ENCODE data around the gene SULT4A1. TPM values are rescaled to one million over a fixed set of nuclear protein-coding genes. Genes with fewer than 3 reads are reported as not detected.

Gene SULT4A1
- total RNA-seq, 1 experiment from 2014 or later, result 15.0 TPM

DNA sequence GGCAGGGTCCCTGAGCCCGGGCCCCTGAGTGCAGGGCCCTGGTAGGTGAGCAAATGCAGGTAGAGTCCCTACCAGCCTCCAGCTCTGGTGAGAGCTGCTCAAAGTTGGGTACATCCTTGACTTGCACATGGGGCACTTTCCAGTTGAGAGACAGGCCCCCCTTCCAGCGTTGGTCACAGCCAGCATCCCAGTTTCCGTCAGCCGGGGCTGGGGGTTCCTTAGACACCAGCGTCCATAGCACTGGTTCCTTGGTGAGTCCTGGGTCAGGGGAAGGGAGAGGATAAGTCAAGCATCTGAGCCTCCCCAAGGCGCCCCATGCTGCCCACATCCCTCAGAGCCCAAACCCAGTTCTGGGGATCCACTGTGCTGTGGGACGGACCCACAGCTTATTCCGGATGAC, 23.9 kb upstream of the SULT4A1 start:
- Mint-ChIP-seq H3K36me3 (ENCODE audit: insufficient read depth in 1 of 3, low read depth in 3 of 3) (peaks cover 5 to 13% (median 8%) of the 10 kb centered on the region in 3 experiments; a peak in 5 of 7 replicates), H3K4me1 (peaks cover 7 to 13% of the 10 kb centered on the region in 2 experiments), H3K27ac (no peak overlapping the region), H3K4me3 (no peak overlapping the region), H3K9me3 (no peaks in the 10 kb centered on the region), H3K27me3 (ENCODE audit: low read depth) (peaks cover 16% of the 10 kb centered on the region)
- no peak overlapping the region for H3K14ac ChIP-seq (ENCODE audit: insufficient read depth, low read length)
- no peak overlapping the region for H3K4ac ChIP-seq (ENCODE audit: low read depth, low read length)
- H2BK120ac ChIP-seq (ENCODE audit: low read depth, low read length, poor library complexity, severe bottlenecking), result no peak overlapping the region
- H2BK15ac ChIP-seq (ENCODE audit: low read depth, low read length), result no peak overlapping the region
- H3K79me2 ChIP-seq (ENCODE audit: insufficient read depth, low read length), result no peaks in the 10 kb centered on the region
- no peak overlapping the region for H4K5ac ChIP-seq (ENCODE audit: insufficient read length, low read depth, low read length)
- no peaks in the 10 kb centered on the region for H3K79me1 ChIP-seq (ENCODE audit: insufficient read depth, low read depth, low read length, poor library complexity, severe bottlenecking)
- no peak overlapping the region for H4K91ac ChIP-seq (ENCODE audit: insufficient read length, low read depth, low read length)
- no peak overlapping the region for H3T11ph ChIP-seq (ENCODE audit: low read length)
- TF ChIP-seq, protein P1, sequence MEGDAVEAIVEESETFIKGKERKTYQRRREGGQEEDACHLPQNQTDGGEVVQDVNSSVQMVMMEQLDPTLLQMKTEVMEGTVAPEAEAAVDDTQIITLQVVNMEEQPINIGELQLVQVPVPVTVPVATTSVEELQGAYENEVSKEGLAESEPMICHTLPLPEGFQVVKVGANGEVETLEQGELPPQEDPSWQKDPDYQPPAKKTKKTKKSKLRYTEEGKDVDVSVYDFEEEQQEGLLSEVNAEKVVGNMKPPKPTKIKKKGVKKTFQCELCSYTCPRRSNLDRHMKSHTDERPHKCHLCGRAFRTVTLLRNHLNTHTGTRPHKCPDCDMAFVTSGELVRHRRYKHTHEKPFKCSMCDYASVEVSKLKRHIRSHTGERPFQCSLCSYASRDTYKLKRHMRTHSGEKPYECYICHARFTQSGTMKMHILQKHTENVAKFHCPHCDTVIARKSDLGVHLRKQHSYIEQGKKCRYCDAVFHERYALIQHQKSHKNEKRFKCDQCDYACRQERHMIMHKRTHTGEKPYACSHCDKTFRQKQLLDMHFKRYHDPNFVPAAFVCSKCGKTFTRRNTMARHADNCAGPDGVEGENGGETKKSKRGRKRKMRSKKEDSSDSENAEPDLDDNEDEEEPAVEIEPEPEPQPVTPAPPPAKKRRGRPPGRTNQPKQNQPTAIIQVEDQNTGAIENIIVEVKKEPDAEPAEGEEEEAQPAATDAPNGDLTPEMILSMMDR (conservative IDR thresholded peaks at IDR 0.05), result no peak
- no peak overlapping the region for H3K56ac ChIP-seq (ENCODE audit: insufficient read length, low read depth, low read length)
- H3K4me2 ChIP-seq (ENCODE audit: insufficient read depth, insufficient read length, low read length), result no peak overlapping the region
- no peaks in the 10 kb centered on the region for H3K27me3 ChIP-seq (ENCODE audit: insufficient read depth, low read length)
- WGBS (ENCODE audit: extremely low coverage, insufficient read length, low lambda C conversion rate), result no CpG with 5 or more reads among the region's 8 CpGs
- no peaks in the 10 kb centered on the region for H4K20me1 ChIP-seq (ENCODE audit: control insufficient read depth, insufficient read depth, insufficient read length)
- H4K8ac ChIP-seq (replicated peaks; ENCODE audit: insufficient read length, low read depth, low read length), result no peak overlapping the region
- H2AFZ ChIP-seq (ENCODE audit: low read length), result no peak overlapping the region
- no peaks in the 10 kb centered on the region for H3K4me1 ChIP-seq (ENCODE audit: insufficient read depth, low read length)
- H3K27ac ChIP-seq (ENCODE audit: insufficient read length, low read depth, low read length), result no peak overlapping the region
- H2BK5ac ChIP-seq (ENCODE audit: insufficient read length, low read length), result no peak overlapping the region
- H2BK20ac ChIP-seq (ENCODE audit: low read depth, low read length, poor library complexity, severe bottlenecking), result no peak overlapping the region
- H3K9ac ChIP-seq (ENCODE audit: extremely low read depth, insufficient read length, low read length), result no peak overlapping the region
- no peak overlapping the region for H2BK12ac ChIP-seq (ENCODE audit: insufficient read length, low read depth, low read length)
- peaks cover 6% of the 10 kb centered on the region for H3K23me2 ChIP-seq (ENCODE audit: insufficient read length, low read depth, low read length, poor library complexity, severe bottlenecking)
- H3K9me3 ChIP-seq (ENCODE audit: control insufficient read depth, low read depth, low read length), result no peaks in the 10 kb centered on the region
- peak; percentile 20 for DNase-seq
- H3K18ac ChIP-seq (ENCODE audit: insufficient read length, low read depth, low read length), result no peak overlapping the region
- H3K23ac ChIP-seq (ENCODE audit: insufficient read length, low read depth, low read length), result no peak overlapping the region
- H2AK5ac ChIP-seq (ENCODE audit: insufficient read length, low read length), result no peak overlapping the region

Data from H9 (cell line).